NCI-H146 treated with DMSO at 0.1 percent for 48 hours (cell line): ENCODE results near the gene KRTAP13-2.

ENCODE experiments used
- DNase-seq: peaks from one replicate; lab custom pipeline; 2025; ENCODE audit not compliant: unreplicated experiment; lab: John Stamatoyannopoulos, UW

KRTAP13-2 gene

DNA sequence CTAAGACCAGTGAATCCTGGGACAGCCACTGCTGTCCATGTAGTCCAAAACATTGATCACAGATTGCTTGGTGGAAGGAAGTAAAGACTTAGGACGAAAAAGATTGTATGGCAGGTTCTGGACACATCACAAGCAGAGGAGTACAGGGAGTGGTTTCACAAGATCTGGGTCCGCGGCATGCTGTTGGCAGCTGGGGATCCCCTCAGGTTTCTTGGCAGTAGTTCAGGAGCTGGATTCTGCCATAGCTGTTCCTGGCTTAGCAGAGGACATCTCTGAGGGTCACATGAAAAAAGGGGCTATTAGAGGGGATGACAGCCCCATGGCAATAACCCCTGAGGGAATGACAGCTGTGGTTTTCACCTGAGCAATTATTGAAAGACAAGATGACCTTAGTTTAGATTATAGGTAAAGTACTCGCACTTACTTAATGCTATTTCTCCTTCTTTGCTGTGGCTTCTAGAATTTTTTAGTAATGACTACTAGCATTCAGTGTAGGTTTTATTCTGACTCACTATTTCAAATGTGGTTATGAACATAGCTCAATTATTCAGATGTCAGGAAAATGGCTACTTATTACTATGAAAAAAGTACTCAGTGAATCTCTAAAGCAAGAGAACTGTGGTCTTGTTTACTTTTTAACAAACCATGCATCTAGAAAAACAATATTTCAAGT is 42.7 kb downstream of the KRTAP13-2 start:
- no peak for DNase-seq

DNA sequence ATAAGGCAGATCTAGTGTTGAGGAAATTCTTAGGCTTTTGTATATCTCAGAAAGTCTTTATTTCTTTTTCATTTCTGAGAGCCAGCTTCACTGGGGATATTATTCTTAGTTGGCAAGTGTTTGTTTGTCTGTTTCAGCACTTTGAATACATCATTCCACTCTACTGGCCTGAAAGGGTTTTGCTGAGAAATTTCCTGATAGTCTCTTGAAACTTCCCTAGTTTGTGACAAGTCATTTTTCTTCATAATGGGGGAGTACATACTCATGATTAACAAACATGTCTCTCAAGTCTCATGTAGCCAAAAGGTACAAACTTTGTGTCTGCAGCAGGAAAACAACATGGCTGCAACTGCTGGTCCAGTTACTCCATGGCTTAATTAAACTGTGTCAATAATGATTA is 45.7 kb downstream of the KRTAP13-2 start:
- DNase-seq: no peak
